GM18499 (cell line): Measurements from ENCODE around the gene ATOH8.

Experiments
- ATAC-seq: cut with Tn5 transposase; IDR thresholded peaks from one replicate; pipeline ENCODE4 v1.9.1; 2021; ENCODE audit warnings: moderate number of reproducible peaks; ENCODE audit not compliant: insufficient read depth, unreplicated experiment

The ATOH8 gene

DNA sequence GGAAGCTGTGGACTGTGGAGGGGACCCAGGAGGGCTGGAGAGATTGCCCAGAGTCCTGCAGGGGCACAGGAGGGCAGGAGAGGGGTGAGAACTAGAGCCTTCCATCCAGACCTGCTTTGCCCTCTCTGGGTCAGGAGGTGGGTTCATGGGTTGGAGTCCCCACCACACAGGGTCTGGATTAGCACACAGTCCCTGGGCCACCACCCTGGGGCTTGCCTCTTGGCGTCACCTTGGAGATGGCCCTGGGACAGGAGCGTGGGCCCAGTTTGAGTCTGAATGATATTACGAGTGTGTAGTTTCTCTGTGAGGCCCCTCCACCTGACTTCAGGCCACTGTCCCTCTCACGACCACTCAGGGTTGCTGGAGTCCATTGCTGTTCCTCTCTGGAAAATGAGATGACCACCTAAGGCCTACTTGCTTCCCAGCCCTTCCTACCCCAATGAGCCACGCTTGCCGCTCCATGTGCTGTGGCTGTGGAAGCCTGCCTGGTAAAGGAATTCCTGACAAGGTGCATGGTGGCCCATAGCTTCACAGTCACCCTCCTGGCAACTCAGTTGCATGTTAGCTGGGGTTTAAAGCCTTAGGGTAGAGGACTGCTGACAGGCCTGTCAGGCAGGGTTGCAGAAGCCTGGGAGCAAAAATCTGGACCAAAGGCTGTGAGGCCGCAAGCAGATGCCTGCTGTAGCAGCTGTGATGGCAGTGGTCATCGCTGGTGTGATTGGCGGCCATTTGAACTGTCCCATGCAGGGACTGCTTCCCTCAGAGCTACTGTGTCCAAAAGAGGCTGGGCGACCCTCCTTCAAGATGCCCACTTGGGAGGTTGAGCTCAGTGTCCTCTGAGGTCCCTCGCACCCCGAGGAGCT is 14.2 kb downstream of the ATOH8 start:
- ATAC-seq = no peak

DNA sequence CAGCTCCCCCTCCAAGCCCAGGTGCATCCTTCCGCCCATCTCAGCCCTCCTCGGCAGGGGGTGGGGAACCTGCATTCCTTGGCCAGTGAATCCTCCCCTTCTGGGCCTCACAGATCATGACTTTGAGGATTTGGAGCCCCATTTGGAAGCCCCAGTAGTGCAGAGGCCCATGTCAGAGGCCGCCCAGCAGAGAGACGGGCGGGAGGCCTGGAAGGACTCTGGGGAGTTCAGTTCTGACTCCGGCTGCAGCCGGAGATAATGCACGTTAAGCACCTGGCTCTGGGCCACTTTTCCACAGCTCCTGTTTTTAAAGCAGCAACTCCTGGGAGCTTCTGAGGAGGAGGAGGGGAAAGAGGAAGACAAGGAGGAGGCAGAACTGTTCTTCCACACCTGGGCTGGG is 14.9 kb downstream of the ATOH8 start:
- ATAC-seq = no peak

GRCh38 chr2:85769236-85769982 is 15.6 kb downstream of the ATOH8 start:
- no peak for ATAC-seq

DNA sequence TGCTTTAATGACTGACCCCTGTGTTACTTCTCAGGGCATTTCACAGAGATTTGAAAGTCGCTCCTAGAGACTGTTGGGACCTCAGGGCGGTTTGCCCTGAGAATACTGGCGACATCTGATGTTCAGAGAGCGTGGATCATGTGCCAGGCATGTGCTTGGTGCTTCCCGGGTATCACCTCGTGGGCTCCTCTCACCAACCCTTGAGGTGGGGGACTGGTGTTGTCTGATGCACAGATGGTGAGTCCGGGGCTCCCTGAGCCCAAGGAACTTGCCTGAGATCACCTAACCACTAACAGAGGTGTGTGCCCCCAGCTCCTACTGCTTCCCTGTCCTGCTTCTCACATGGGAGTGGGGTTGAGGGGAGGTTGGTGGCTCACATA is 16.2 kb downstream of the ATOH8 start:
- no peak for ATAC-seq

DNA sequence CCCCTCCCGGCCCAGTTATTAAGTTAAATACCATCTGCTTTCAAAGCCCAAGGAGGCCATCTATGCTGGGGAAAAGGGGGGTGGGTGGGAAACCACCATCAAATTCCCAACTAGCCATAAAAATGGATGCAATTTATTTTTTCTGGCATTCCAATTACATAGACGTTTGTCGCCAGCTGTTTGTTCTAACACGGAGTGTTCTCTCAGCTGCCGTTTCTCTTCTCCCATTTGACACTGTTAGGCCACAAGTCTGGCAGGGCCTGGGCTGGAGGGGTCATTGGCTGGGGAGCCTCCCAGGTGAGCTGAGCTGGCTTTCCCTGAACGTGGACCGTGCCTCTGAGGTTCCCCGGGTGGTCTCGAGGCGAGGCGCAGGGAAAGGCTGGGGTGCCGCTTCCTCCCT is 16.6 kb downstream of the ATOH8 start:
- no peak for ATAC-seq

DNA sequence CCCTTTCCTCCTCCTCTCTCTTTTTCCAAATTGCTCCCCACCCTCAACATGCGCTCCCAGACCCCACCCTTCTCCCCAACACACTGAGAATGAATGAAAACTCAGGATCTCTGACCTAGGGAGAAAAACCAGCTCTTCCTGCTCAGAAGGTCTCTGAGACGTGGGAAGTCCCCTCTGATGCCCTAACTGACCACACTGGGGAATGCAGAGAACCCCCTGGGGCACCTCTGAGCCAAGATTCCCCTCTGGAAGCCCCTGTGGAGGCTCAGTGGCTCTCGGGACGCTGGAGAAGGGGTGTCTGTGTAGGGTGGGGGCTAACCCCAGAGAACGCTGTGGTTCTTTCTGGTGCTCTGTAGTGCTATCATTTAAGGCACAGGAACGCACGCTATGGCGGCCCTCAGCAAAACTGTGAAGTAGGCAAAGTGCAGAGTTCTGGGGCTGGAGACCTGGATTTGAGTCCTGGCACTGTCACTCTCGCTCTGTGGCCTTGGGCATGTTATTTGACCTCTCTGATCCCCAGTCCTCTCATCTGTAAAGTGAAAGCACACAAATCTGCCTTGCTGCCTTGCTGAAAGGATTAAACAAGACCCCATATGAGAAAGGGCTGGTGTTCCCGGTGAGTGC is 17.1 kb downstream of the ATOH8 start:
- ATAC-seq = no peak

DNA sequence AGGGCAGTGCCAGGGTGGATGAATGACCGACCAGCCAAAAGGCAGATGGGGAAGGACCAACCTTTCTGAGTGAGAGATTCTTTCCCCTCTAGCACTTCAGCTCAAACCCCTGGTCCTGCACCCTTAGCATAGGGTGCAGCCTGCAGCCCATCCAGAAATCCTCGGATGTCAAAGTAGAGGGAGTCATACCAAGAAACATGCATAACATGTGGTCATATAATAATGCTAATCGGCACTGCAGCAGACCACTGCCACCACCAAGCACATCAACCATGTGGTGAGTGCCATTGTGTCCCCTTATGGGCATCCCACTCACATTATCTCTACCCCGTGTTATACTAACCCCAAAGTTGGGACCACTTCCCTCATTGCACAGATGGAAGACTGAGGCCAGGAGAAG is 17.7 kb downstream of the ATOH8 start:
- no peak for ATAC-seq

DNA sequence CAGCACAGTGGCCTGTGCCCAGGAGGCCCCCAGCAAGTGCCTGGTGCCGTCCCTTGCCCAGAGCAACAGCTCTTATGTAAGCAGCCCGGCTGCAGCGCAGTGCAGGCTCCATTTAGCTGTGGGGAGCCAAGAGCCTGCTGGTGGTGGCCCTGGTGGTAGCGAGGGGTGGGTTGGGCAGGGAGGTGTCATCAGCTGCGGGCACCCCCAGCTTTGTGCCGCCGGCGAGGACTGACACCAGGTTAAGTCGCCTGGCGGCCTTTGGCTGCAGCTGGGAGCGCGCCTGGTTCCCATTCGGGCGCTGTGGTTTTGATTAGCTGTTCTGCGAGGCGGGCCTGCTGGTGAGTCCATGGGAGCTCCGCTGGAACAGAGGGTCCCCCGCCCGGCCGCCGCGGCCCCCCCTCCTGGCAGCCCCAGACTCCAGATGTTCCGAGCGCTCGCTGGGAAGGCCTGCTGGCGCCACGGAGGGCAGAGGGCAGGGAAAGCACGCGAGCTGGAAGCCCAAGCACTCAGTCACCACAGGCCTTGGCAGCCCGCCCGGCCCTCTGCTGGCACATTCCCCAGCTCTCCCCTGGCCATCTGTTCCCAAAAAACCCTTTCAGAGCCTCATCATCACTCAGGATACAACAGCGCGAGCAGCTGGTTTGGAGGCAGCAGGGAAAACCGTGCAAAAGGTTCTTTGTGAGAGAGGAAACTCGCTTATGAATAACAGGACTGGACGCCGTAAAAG is 18.4 kb downstream of the ATOH8 start:
- ATAC-seq = no peak

- ATAC-seq = no peak
Measured at GRCh38 chr2:85772841-85773491, 19.2 kb downstream of the ATOH8 start.

DNA sequence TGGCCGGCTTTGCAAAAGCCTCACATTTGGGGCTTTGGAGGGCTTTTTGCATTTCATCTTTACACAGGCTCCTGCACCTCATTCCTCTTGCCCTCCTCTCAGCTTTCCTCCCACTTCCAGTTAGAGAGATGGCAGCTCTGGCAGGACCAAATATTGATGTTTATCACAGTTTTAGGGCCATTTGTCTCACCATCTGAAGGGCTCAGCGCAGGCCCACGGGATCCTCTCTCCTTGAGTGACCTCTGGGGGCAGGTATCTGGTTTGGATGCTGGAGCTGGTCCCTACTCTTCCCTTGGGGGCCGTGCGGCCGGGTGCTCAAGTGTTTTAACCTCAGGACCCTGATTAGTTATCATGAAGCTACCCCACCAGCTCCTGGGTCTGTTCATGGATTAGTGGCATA is 19.9 kb downstream of the ATOH8 start:
- ATAC-seq = no peak

DNA sequence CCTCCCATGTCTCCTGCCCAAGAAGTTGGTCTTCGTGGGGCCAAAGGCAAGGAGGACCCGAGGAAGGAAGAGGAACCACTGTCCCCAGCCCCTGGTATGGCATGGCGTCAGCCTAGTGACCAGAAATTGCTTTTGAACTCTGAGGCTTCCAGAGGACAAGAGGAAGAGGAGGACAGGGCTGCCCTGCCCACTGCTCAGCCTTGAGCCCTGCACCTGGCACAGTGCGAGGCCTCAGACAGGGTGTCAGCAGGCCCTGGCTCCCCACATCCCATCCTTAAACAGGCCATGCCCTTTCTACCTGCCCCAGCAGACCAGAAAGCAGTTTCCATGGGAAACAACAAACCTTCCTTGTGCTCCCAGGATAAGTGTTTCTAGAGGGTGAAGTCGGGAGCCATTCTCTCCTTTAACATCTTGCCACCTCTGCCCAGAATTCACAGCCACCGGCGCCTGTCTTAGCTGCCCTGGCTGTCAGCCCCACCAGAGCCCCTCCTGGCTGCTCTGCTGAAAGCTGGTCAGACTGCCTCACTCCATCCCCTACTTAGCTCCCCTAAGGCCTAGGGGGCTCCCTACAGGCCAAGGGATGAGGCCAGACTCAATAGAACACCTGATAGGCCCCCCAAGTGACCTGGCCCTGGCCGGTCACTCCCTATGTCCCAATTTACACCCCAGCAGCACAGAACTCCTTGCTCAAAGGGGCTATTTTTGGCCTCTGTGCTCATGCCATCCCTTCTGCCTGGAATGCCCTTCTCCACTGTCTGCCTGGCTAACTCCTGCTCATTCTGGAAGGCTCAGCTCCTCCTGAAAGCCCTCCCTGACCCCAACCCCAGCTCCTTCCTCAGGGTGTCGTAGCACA is 20.6 kb downstream of the ATOH8 start:
- no peak for ATAC-seq

DNA sequence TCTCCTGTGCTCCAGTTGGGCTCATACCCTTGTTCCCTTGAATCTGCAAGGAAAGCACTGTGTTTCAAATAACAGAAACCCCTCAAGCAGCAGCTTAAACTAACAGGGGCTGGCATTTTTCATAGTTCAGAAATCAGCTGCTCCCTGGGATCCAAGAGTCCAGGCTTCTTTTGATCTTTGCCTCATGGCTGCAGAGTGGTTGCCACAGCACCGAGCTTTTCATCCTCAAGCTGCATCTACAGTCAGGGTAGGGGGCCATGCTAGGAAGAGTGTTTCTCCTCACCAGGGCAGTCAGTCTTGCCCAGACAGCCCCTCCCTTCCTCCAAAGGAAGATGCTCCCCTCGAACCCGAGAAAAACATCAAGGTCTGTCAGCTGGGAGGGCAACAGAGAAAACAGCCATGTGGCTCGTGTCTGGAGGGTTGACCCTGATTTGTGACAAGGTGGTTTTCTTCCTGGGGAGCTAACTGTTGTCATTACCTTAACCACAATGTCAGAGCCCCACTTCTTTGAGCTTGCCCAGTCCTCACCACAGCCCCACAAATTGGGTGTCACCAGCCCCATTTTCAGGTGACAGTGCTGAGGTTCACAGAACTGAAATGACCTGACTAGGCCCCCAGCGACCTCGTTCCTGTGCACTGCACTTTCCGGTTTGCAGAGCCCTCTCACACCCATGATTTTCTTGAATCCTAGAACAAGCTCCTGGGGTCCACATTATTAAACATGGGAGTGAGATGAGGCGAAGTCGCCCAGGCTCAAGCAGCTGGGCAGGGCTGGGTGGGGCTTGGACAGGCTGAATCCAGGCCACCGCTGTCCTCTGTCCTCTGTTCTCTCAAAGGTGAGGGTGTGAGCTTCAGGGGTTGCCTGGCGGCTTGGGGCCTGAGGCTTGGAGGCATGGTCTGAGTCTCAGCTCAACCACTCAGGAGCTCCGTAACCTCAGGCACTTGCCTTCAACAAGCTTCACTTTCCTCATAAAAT is 21.9 kb downstream of the ATOH8 start:
- ATAC-seq = no peak

DNA sequence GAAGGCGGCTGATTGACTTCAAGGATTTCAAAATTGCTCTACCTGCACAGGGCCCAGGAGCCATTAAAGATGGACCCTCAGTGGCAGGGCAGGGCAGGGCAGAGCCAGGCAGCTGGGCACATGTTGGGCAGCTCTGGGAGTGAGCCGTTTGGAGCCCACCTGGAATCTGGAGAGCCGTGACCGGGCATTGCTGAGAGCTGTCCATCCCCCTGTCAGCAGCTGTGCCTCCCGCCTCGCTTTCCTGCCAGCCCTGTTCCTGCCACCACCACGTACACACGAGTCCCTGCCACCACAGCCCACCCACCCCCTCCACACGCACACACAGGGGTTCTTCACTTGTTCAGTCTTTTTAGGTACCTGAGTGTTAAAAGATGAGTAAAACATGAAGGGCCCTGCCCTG is 22.9 kb downstream of the ATOH8 start:
- no peak for ATAC-seq

DNA sequence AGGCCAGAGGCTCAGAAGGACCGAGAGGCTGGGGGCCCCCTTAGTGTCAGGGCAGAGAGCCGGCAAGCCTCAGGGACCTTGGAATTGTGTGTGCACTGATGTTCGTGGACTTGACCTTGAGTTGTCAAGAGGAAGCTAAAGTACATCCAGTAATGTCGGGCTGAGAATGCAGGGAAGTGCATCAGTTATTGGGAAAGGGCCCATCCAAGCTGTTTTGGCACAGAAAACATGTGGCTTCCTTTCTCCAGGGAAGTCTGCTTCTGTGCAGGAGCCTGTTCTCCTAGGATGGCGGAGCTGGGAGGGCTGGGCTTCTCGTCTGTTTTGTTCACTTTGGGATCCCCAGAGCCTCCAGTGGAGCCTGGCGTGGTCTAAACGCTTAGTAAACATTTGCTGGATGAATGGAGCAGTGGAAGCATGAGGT is 23.7 kb downstream of the ATOH8 start:
- ATAC-seq = no peak

DNA sequence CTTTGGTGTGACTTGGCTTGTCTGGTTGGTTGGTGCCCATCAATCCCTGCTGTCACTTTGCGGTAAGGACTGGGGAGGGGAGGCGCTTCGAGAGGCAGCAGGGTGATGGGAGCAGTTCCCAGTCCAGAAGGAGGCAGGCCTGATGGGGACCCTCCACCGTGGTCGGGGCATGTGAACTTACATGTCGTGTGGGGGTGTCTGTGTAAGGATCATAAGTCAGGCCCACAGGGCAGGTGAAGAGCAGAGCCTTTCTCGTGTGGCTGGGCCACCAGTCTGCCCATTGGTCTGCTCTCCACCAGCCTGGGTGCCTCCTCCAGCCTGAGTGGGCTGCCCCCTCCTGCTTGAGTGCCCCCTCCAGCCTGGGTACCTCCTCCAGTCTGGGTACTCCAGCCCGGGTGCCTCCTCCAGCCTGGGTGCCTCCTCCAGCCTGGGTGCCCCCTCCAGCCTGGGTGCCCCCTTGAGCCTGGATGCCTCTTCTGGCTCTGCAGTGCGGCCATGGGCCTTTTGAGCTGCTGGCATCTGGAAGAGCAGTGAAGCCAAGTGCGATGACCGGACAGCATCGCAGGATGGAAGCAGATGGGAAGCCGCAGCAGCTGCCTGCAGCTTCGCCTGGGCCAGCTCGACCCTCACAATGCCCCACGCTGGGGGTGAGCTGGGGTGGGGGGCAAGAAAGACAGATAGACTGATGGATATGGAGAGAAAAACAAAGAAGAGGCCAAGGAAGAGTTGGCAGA is 25.0 kb downstream of the ATOH8 start:
- no peak for ATAC-seq

DNA sequence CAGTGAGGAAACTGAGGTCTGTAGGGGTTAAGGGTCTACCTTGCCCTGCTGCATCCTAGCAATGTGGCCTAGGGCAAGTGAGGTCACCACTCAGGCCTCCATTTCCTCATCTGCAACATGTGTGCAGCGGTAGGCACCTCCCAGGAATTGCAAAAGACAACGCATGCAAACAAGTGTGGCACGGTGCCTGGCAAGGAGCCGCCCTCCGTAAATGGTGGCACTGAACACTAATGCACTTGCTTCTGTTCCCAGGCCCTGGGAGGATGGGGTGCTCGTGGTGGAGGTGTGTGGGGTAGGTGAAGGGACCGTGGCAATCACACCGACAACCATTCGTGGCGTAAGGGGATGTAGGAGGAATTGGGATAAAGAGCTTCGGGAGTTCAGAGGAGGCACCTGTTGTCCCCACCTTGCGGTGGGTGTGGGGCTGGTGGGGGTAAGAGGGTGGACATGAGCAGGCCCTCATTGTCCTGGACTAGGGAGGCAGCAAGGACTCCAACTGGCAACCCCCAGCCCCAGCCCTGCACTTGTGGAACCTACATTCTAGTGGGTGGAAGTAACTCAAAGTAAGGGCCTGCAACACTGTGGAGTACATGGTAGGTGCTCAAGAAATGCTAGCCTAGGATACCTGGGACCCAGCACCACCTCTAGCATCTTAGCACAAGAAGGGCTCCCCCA is 26.0 kb downstream of the ATOH8 start:
- no peak for ATAC-seq
